Uterus (tissue), 2 donors: ENCODE data around the gene ADGRG7.

Experiments
- CTCF ChIP-seq, 4 experiments: fragments of 200-600 bp in 2 of 4; fragments of 450-650 bp in 2 of 4; sonication (generic) in 2 of 4; IDR thresholded peaks; one replicate each; pipeline ENCODE4 v1.5.1; 2016 to 2019; ENCODE audit warnings: antibody characterized with exemption in 4 of 4, mild to moderate bottlenecking in 2 of 4, moderate library complexity in 1 of 4
- POLR2A ChIP-seq, 2 donors: fragments of 450-650 bp; IDR thresholded peaks; one replicate each; pipeline ENCODE4 v1.6.1; 2016; ENCODE audit warnings: antibody characterized with exemption in 2 of 2, mild to moderate bottlenecking in 1 of 2, moderate library complexity in 1 of 2

GRCh38 chr3:100730524-100730923, 121.1 kb downstream of the ADGRG7 start:
- TF ChIP-seq POLR2A (IDR thresholded peaks at IDR 0.05) (no peak), CTCF (IDR thresholded peaks at IDR 0.05) (no peak)
